Nucleus accumbens (tissue), 56 donors: ENCODE measurements around the gene UNCX.
"Not testable (repeated sequence)": the region's sequence is repeated elsewhere in the genome, so short reads cannot be mapped to it uniquely, and the experiment has no call there.

ENCODE experiments used
- DNase-seq, 56 donors: peaks; one replicate each; lab custom pipeline; 2025; lab: John Stamatoyannopoulos, UW

UNCX gene

DNA sequence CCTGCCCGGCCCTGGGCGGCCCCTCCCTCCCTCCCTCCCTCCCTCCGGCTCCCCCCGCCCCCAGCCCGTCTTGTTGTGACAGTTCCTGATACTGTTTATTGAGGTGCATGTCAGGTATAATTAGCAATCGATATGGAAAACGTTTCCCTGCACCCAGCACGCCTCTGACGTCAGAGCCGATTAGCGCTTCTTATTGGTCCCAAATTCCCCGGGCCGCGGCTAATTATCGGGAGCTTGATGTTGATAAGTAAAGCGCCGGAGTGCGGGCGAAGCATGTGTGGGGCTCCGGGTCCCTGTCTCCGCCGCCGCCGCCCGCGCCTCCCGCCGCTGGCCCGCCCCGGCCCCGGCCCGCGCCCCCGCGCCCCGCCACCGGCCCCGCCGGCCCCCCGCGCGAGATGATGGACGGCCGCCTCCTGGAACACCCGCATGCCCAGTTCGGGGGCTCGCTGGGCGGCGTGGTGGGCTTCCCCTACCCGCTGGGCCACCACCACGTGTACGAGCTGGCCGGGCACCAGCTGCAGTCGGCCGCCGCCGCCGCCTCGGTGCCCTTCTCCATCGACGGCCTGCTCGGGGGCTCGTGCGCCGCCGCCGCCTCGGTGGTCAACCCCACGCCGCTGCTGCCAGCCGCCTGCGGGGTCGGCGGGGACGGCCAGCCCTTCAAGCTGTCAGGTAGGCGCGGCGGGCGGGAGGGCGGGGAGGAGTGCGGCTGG is at the start of gene UNCX:
TSS of gene UNCX (plus strand) at position 250 of the 710 bp plus-strand sequence. CDS start at position 396, 146 bp downstream.
- peak in 1 of 56 donors; percentile 2 for DNase-seq

GRCh38 chr7:1187127-1187526 is 45.5 kb upstream of the UNCX start:
- DNase-seq: no peak

DNA sequence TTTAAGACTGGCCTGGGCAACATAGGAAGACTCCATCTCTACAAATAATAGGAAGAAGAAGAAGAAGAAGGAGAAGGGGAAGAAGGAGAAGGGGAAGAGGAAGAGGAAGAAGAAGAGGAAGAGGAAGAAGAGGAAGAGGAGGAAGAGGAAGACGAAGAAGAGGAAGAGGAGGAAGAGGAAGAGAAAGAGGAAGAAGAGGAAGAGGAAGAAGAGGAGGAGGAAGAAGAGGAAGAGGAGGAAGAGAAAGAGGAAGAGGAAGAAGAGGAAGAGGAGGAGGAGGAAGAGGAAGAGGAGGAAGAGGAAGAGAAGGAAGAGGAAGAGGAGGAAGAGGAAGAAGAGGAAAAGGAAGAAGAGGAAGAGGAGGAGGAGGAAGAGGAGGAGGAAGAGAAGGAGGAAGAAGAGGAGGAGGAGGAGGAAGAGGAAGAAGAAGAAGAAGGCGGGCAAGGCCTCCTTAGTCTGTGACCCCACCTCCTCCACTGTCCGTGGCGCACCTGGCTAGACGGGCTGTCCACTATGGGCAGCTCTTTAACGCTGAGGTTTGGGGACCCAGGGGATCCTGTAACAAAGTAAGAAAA is 43.9 kb upstream of the UNCX start:
- DNase-seq: no peak

GRCh38 chr7:1189986-1190772 is 42.5 kb upstream of the UNCX start:
- no peak for DNase-seq

GRCh38 chr7:1192171-1192676 is 40.4 kb upstream of the UNCX start:
- no peak for DNase-seq

DNA sequence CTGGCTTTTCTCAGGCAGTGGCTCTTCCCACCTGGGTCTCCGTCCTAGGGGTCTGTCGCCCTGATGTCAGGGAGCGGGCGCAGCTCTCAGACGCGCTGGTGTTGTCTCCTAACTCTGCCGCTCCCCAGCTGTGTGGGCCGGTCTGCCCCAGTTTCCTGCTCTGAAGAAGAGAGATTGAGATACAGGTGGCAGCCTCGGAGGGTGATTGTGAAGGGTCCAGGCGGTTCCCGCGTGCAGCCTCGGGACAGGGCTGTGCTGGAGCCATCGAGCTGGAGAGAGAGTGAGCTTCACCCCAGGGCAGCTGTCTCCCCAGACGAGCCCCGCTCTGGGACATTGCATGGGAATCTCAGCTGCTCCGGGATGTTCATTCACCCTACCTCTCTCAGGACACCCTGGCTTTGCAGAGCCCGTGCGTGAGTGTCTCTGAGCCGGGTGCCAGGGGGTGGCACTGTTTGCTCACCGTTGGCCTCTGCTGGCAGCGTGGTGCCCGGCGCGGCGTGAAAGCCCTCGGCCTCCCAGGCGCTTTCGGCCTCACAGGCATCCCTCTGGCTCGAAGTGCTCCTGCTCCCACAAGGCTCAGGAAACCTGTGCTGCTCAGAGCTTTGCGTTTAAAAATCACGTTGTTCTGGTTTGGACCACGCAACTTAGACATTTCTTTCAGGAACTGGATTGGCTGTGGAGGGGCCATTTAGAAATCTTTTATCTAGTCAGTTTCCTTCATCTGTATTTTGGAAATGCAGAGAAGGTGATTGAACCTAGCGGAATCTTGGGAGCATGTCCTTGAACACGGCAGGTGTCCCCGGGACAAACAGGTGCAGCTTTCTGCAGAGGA is 38.9 kb upstream of the UNCX start:
- peak in 38 of 56 donors; percentile 4 to 76 (median 33) for DNase-seq

- DNase-seq: not testable (repeated sequence)
Measured at GRCh38 chr7:1196441-1196840, 36.2 kb upstream of the UNCX start.

DNA sequence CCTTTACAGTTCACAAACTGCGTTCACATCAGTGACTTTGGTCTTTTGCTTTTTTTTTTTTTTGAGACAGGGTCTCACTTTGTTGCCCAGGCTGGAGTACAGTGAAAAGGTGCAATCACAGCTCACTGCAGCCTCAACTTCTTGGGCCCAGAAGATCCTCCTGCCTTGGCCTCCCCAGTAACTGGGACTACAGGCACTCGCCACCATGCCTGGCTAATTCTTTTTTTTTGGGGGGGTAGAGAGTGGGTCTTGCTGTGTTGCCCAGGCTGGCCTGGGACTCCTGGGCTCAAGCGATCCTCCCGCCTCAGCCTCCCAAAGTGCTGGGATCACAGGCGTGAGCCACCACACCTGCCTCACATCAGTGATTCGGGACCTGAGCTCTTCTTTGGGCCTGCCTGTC is 35.7 kb upstream of the UNCX start:
- no peak for DNase-seq

GRCh38 chr7:1197997-1198625 is 34.6 kb upstream of the UNCX start:
- DNase-seq: no peak

DNA sequence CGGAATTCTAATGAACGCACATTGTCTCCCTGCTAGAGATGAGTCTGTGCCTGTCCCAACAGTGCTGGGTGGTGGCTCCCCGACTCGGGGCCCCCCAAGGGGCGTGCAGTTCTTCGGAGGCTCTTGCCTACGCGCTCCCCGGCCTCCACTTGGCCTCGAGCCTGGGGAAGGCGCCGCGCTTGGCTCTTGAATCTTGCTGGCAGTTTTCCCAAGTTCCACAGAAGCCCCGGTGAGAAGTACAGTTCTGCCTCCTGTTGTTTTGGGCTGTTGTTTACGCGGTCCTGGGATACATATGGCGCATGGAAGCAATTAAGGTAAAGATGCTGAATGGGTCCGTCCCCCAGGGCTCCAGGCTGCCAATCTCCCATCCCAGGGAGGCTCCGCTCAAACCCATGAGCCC is 32.6 kb upstream of the UNCX start:
- DNase-seq: no peak

DNA sequence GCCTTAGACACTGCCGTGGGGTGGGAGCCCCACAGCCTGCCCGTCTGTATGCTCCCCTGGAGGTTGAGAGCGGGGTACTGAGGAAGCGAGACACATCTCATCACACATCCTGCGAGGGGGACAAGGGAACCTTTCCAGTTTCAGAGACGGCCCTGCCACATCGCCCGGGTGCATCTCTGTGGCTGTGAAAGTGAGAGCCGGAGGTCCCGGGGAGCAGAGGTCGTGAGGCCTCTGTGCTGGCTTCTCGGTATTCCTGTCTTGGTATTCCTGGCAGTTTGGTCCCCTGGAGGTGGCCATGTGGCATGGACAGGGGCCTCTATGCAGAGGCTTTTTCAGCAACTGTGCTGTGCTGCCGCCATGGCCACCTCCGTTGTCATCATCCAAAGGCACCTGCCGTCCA is 30.8 kb upstream of the UNCX start:
- DNase-seq: no peak

- not testable (repeated sequence) for DNase-seq
Measured at GRCh38 chr7:1202914-1203313, 29.8 kb upstream of the UNCX start.

GRCh38 chr7:1204460-1205140 is 28.1 kb upstream of the UNCX start:
- no peak for DNase-seq

- DNase-seq: not testable (repeated sequence)
Measured at GRCh38 chr7:1205742-1206141, 26.9 kb upstream of the UNCX start.

GRCh38 chr7:1209097-1209496 is 23.6 kb upstream of the UNCX start:
- DNase-seq: no peak

- DNase-seq: no peak
Measured at GRCh38 chr7:1210321-1210978, 22.2 kb upstream of the UNCX start.

- DNase-seq: no peak
Measured at GRCh38 chr7:1210979-1211608, 21.6 kb upstream of the UNCX start.

DNA sequence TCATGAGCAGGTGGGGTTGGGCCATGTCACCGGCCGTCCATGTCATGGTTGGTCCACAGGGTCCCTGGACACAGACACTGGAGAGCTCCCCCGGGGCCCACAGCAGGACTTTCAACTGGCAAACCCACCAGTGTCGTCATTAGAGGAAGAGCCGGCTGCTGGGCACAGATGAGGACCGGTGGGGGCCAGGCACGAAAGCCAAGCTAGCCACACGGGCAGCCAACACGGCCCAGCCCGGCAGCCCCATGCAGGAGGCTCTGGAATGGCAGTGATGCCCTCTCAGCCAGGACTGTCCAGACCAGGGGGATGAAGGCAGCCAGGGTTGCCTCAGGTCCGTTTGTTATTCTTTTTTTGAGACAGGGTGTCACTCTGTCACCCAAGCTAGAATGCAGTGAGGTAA is 21.1 kb upstream of the UNCX start:
- DNase-seq: no peak
